Ishikawa (cell line): Measurements from ENCODE around the gene MINDY1.

Source experiments
- CEBPB ChIP-seq: IDR thresholded peaks from 2 replicates; pipeline ENCODE4 v1.6.1; 2012
- CREB1 ChIP-seq: IDR thresholded peaks from 2 replicates; pipeline ENCODE4 v1.6.1; 2012; ENCODE audit warnings: low read depth
- EGR1 ChIP-seq: IDR thresholded peaks from 2 replicates; pipeline ENCODE4 v1.6.1; 2012
- EP300 ChIP-seq: IDR thresholded peaks from 2 replicates; pipeline ENCODE4 v1.6.1; 2012; ENCODE audit warnings: borderline replicate concordance
- FOXM1 ChIP-seq: IDR thresholded peaks from 2 replicates; pipeline ENCODE4 v1.6.1; 2012; ENCODE audit warnings: low read depth, borderline replicate concordance
- MAX ChIP-seq: IDR thresholded peaks from 2 replicates; pipeline ENCODE4 v1.6.1; 2012
- NFIC ChIP-seq: IDR thresholded peaks from 2 replicates; pipeline ENCODE4 v1.6.1; 2012
- RAD21 ChIP-seq: IDR thresholded peaks from 2 replicates; pipeline ENCODE4 v1.6.1; 2012; ENCODE audit warnings: low read depth
- REST ChIP-seq: IDR thresholded peaks from 2 replicates; pipeline ENCODE4 v1.6.1; 2012; ENCODE audit warnings: low read depth, mild to moderate bottlenecking
- TAF1 ChIP-seq: IDR thresholded peaks from 2 replicates; pipeline ENCODE4 v1.6.1; 2012; ENCODE audit warnings: low read depth, mild to moderate bottlenecking
- TCF12 ChIP-seq: IDR thresholded peaks from 2 replicates; pipeline ENCODE4 v1.6.1; 2012; ENCODE audit warnings: low read depth
- TEAD4 ChIP-seq: IDR thresholded peaks from 2 replicates; pipeline ENCODE4 v1.6.1; 2012
- USF1 ChIP-seq: IDR thresholded peaks from 2 replicates; pipeline ENCODE4 v1.6.1; 2012
- YY1 ChIP-seq: IDR thresholded peaks from 2 replicates; pipeline ENCODE4 v1.6.1; 2012; ENCODE audit warnings: low read depth
- ZBTB7A ChIP-seq: IDR thresholded peaks from 2 replicates; pipeline ENCODE4 v1.6.1; 2012; ENCODE audit warnings: low read depth

The MINDY1 gene

GRCh38 chr1:151006327-151007052 is at the start of gene MINDY1:
Gene MINDY1, minus strand, starts transcription at chr1:151006902. Its CDS starts 4,285 bp downstream, at chr1:151002617.
- peak; percentile 46 for TF ChIP-seq RAD21
- no peak for TF ChIP-seq TEAD4
- TF ChIP-seq USF1 = no peak
- no peak for TF ChIP-seq TCF12

- TF ChIP-seq USF1 = no peak
- TF ChIP-seq YY1 = no peak
- no peak for TF ChIP-seq EGR1
- no peak for TF ChIP-seq TAF1
- TF ChIP-seq EP300 = no peak
- no peak for TF ChIP-seq NFIC
- TF ChIP-seq RAD21 = no peak
- no peak for TF ChIP-seq CREB1
- TF ChIP-seq TEAD4 = no peak
- TF ChIP-seq TCF12 = no peak
- no peak for TF ChIP-seq ZBTB7A
- no peak for TF ChIP-seq REST
- TF ChIP-seq FOXM1 = no peak
- TF ChIP-seq MAX = no peak
- TF ChIP-seq CEBPB = no peak
Observed at GRCh38 chr1:151056149-151056548, 49.4 kb upstream of the MINDY1 start.

GRCh38 chr1:151055581-151055980 is 48.9 kb upstream of the MINDY1 start:
- TF ChIP-seq RAD21 = no peak
- TF ChIP-seq TEAD4 = no peak
- TF ChIP-seq YY1 = no peak

GRCh38 chr1:151054971-151055547 is 48.4 kb upstream of the MINDY1 start:
- no peak for TF ChIP-seq CEBPB

- TF ChIP-seq USF1 = no peak
- no peak for TF ChIP-seq RAD21
- no peak for TF ChIP-seq TCF12
- TF ChIP-seq CEBPB = no peak
- no peak for TF ChIP-seq MAX
- TF ChIP-seq REST = no peak
- TF ChIP-seq TAF1 = no peak
Observed at GRCh38 chr1:151051356-151052009, 44.8 kb upstream of the MINDY1 start.

GRCh38 chr1:151050051-151050688 is 43.5 kb upstream of the MINDY1 start:
- TF ChIP-seq RAD21 (no peak), NFIC (no peak), REST (no peak), TEAD4 (no peak), YY1 (no peak), EP300 (no peak), CEBPB (no peak), USF1 (no peak), ZBTB7A (no peak), CREB1 (no peak), TCF12 (no peak), FOXM1 (no peak)
